IPS-NIHi11 (cell line): ENCODE results near the gene ALDH1A1.

ENCODE experiments used
- DNase-seq: peaks from one replicate; pipeline ENCODE4 v3.0.0; 2012; ENCODE audit warnings: mixed read lengths, low spot score

ALDH1A1 gene

DNA sequence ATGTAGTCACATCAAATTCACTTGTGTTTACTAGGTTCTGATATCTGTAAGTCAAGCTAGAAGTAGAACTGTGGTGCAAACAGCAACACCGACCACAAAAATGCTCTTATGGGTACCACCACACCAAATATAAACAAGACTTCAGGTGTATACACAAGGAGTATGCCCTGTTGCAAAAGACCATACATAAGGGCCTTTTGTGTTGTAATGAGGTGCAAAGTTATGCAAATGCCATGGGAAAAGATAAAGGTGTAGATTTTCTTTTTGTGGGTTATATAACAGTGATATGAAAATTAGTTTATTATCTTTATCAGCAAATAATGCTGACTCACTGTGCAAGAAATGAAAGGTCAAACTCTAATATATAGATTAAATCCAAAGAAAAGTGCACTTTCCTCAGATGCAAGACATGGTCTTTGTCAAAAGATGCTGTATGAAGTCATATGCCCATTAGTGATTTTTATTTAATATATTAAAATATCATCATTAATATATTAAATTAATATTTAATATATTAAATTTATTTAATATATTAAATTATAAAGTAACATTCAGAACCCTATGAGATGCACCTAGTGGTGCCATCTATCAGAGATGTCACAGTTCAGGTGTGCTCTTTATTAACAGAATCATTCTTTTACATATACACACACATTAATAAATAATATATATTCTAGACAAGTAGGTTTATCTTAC lies 26.7 kb upstream of the ALDH1A1 start:
- DNase-seq = no peak

DNA sequence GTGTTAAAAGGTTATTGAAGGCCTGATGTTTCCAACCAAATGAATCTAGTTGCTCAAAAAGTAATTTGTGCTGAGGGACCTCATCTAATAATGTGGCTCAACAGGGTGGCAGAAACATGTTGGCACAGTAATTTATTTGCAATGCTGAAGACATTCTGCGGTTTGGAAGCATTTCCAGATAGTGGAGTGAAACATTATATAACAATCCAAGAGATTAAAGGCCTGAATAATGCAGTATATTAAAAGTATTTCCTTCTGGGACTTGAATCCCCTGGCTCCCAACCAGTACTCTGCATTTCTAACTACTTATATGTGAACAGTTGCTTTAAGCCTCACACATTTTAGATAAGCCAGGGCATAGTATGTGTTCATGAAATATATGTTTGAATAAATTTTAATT lies 25.9 kb upstream of the ALDH1A1 start:
- no peak for DNase-seq

DNA sequence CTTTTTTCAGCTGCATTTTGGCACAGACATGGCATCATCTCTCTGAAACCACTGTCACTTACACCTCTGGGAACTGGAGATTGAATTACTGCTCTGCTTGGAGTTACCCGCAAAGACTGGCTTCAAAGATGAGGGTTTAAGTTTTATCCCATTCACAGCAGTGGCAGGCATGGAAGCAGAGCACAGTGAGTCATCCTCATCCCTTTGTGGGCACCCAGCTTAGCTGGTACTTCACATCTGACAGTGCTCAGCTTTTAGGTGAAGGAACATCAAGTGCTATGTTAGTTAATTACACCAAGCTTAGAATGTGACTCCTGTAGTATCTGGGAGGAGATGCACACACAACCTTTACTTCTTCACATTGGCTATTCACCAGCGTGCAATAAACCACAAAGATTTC lies 24.8 kb upstream of the ALDH1A1 start:
- DNase-seq = no peak

DNA sequence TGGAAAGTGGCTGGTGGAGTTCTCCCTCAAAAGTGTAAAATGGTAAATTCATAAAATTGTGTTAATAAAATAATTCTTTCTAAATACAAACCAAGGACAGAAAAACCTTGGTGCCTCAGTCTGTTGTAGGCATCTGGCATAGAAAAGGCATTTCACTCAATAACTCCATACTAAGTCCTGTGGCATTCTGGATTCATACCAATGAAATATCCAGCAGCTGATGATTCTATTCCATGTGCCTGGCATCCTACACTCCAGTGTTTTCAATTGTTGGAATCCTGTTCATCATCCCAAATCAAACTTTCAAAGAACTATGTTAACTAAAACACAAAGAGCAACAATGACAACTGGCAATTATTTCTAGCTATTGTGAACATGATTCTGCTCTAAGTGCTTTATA lies 21.6 kb upstream of the ALDH1A1 start:
- DNase-seq = no peak

DNA sequence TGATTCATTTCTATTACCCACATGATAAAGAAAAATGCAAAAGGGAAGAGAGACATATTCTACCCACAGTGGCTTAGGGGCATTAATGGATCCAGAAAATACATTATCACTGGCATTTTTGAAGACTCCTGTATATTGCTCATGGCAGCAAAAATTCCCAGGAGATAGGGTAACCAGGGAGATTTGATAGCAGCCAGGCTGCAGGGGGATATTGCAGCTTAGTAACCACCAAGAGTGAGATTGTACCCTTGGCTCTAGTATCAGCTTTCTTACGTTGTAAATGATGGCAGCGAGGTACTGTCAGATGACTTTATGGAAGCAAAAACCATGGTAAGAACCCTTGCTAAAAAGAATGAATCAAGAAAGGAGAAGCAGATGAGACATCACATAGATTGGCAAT lies 19.8 kb upstream of the ALDH1A1 start:
- DNase-seq = no peak

DNA sequence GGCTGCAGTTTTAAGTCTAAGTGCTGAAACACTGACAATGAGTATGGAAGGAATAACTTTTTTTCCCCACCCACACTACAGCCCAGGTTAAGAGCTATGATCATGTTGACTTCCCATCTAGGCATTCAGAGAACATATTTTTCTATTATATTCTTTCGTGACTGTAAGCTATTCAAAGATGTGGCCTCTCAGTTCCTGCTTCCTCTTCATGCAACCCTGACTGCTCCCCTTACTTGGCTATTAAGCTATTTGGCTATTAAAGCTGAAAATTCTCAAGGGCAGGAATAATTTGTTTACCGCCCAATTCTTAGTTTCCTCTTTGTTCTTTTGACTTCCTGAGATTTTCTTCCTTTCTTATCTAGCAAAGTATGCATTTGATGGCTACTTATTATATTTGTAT lies 18.6 kb upstream of the ALDH1A1 start:
- DNase-seq = no peak

DNA sequence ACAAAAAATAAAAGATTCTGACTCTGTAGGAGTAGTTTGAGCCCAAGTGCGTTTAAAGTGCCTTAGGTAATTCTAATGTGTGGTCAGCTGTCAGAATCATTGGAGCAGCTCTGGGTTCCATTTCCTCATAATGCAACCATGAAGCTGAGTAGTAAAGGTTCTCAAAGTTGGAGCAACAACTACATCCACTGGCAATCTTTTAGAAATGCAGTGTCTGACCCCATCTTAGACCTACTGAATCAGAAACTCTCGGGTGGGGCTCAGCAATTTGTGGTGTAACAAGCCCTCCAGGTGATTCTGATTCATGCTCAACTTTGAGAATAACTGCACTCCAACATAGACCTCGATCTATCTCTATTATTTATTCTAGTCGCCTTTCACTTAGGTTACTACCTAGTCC lies 7.6 kb upstream of the ALDH1A1 start:
- no peak for DNase-seq

DNA sequence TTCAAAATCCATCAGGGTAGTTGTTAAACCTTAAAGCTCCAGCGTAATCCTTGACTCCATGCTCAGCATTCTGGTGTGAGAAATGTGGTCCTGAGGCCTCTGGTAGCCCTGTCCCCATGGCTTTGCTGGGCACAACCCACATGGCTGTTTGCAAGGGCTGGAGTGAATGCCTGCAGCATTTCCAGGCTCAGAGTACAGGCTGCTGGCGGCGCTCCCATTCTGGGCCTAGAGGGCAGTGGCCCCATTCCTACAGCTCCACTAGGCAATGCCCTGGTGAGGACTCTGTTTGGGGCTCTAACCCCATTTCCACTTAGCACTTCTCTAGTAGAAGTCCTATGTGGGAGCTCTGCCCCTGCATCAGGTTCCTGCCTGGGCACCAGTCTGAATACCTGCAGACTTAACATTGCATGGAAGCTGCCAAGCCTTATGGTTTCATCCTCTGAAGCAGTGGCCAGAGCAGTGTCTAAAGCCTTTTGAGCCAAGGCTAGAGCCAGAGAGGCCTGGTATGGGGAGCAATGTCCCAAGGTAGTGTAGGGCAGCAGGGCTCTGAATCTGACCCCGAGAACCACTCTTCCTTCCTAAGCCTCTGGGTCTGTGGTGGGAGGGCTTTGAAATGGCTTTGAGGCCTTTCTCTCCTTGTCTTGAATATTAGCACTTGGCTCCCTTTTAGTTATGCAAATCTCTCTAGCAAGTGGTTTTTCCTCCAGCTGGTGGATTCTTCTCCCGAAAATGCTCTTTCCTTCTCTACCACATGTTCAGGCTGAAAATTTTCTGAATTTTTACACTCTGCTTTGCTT lies 5.8 kb upstream of the ALDH1A1 start:
- DNase-seq = no peak

DNA sequence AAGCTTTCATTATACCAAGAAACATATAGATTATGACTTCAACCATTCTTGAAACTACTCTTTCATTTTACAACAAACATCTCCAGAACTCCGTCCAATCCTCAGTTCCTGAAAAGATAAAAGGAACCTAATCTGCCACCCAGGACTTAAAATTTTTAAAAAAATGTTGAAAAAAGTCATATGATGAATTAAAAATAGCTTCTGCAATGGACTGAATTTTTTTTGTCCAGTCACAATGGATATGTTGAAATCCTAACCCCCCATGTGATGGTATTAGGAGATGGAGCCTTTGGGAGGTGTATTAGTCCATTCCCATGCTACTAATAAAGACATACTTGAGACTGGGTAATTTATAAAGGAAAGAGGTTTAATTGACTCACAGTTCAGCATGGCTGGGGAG lies 2.7 kb upstream of the ALDH1A1 start:
- no peak for DNase-seq

DNA sequence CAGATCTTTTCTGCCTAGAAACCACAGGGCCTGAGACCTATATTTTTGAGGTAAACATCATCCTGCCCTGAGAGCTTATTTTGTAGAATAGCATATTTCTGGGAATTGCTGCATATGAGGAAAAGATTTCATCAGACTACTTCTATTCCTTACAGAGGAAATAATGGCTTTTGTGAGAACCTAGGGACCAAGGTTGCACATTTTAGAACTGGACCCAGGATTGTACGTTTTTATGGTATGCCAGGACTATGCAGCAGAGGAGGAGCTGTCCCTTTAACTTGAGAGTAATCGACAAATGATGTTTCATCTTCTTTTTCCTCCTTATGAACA lies 2.2 kb upstream of the ALDH1A1 start:
- DNase-seq = no peak

DNA sequence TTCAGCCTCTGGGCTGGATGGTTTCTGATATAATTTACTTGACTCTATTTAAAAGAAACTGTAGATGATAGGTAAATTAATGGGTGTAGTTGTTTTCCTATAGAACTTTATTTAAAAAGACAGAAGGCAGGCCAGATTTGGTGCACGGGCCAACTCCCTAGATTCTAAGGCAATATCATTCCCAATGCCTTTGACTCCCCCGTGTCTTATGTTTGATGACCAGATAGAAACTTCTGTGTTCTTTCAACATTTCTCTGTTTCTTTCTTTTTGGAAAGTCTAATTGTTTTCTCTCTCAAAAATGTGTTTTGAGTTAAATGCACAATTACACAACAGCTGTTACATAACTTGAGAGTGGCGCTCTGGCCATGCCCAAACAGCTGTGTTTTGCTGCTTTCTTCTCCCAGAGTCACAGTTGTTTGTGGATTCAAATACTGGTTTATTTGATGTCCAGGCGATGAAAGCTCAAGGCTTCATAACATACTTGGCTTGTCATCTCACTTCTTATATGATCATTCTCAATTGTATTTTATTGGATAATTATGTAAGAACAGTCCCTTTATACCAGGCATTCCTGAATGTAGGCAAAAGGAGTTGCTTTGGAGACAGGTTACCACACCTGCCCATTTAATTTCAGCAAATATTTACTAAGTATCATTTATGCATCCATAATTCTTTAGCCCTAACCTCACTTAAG lies 1.7 kb upstream of the ALDH1A1 start:
- DNase-seq = no peak

DNA sequence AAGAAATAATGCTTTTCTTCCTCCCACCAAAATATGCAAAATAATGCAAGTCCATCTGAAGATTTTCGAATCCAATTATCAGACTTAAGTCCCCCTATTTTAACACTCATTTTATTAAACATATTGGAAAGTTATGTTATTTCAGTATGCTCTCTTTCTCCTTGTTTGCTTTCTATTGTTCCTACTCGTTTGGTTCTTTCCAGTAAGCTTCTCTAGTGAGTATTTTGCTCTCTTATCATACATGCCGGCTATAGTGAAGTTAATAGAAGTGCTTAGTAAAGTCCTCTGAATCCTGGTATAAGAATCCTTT lies 517 bp downstream of the ALDH1A1 start:
- no peak for DNase-seq

DNA sequence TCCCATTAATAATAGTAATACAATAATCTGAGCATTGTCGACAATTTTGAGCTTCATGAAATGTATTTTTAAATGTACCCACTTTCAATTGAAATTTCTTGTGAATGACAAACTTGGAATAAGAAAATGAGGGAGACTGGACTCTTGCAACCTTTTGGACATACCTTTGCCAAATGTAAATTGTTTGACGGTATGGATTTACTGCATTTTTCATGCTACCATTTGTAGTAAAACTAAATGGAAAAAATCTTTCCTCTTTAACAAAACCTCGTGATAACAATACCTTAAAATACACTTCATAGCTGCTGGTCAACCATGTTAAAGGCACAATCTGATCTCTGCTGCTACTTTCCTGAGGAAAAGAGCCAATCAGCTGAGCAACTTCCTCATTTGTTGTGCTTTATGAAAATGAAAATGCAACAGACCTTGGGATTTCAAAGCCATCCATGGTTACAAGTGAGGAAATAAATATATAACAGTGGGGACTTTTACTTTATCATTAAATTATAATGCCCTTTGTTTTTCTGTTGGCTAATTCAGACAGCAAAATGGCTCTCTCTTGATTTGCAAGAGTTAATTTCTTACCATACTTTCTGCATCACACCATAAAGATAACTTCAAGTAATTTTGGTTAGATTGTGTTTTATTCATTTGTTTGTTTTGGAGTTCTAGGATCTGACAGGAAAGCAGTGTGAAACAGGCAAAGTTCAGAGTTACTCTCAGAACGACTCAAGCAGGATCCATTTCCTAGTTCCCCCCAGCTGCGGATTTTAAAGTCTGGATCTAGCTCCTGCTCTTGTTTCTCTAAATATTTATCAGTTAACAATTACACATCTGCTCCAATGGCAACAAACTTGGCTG lies 1.1 kb downstream of the ALDH1A1 start:
- no peak for DNase-seq

DNA sequence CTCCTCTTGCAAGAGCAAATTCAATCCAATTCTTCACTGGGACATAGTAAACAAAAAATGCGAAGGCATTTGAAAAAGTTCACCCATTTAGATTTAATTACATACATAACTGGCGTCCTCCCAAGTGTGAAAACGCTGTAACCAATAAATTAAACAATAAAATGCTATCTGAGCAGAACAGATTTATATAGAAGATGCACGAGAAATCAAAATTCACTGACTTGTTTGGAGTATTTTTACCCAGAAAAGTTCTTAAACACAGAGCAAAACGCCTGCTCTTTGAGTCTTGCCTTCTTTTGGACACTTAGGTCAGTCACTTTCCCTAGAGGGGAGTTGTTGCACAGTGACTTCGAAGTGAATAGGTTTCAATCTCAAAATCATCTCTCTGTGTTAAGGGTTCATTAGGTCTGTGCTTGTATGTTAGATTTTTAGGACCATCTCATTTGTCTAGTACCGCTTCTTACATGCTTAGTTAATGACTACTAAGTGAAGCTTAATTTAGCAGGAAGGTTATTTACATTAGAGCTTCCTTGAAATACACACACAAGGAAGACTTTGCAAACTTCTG lies 1.9 kb downstream of the ALDH1A1 start:
- DNase-seq = no peak

DNA sequence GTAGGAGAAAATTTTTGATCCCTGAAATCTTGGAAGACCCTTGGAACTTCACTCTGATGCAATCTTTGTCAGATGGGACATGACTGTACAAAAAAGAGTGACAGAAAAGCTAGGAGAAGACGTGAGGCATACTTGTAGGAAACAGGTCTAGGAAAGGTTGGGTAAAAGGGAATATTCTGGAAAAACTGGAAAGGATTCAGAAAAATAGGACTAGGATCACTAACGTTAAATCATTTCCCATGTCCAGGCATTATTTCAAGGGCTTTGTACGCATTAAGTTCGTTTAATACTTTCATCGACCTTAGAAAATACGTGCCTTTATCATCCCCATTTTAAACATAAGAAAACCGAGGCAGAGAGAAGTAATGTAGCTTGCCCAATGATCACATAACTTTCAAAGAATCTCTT lies 2.9 kb downstream of the ALDH1A1 start:
- no peak for DNase-seq

DNA sequence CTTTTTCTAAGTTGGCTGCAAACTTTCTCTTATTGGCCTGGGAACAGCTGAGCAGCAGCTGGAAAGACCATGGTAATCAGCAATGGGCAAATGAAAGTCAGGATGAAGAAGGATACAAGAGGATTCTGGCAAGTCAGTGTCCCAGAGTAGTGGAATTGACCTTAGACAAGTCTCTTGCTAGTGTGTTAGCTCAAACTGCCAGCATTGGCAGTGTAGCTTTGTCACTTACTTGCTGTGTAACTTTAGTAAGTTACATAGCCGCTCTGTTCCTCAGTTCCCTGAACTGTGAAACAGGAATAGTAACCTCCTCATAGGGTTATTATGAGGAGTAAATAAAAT lies 3.6 kb downstream of the ALDH1A1 start:
- DNase-seq = no peak

DNA sequence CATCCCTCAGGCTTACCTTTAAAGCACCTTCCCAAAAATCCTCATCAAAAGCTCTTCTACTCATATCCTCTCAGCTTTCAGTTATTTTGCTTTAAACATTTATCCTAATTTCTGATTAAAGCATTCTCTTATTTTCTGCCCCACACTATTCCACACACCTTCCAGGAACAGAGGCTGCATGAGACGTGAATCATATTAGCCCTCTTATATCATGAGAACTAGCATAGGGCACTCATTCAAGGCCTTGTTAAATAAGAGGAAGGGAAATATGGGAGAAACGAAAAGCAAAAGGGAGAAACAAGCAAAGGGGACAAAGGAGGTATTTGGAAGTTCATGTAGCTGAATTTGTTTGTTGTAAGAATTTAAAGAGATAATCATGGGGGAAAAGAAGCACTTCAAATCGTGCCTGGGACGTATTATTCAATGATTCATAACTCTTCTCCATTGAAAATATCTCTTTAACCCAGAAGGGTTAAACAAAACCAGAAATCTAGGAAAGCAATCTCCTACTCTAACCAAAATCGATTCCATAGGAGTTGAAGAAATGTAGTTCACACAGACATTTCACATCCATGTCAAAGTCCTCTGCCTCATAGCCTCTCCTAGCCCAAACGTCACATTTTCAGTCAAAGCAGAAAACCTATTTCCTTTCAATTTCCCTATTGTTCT lies 4.1 kb downstream of the ALDH1A1 start:
- no peak for DNase-seq

DNA sequence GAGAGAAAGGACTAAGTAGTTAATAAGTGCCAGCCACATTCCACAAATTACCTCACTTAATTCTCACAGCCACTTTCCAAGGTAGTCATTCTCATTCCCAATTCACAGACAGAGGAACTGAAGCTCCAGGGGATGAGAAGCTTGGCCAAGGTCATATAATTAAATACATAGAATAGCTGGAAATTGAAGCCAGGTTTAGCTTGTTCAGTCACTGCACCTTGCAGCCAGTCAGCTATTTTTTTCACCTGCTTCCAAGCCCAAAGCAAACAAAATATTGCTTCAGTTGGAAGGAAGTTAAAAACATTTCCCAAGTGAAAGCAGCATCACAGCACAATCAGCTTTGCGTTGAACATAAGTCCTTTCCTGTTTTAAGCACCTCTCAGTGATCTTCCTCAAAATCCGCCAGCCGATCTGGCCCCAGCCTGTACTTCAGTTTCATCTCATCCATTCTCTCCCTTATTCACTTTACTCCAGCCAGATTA lies 4.8 kb downstream of the ALDH1A1 start:
- DNase-seq = no peak

DNA sequence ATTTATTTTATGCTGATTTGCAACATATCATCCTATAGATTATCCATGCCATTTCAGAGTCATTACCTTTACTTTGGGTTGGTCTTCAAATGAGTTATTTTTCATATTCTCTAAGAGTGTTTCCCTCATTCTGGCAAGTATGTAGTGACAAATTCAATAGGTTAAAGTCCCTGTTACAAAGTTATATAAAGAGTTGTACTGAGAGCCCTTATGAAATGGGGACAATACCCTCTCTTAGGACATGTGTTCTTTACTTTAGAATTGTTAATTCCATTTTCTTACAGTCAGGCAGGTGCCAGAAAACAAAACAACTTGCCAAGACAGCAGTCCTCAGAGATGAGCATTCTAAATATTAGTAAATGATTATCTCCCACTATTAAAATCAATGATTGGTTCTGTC lies 6.0 kb downstream of the ALDH1A1 start:
- no peak for DNase-seq

DNA sequence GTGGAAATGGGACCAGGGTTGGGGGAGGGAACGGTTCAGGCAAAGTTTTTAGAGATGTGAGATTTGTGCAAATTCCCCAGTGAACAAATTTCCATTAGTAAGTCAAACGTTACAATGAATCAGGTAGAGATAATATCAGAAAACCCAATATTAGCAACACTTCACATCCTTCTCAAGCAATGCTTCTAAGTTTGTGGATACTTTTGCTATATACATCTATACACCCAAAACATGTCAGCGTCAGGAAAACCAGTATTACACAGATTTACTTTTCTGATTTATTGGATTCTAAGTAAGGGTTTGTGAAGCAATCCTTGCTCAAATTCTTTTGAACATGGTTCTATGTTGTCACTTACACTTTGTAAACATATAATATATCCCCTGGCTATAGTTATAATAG lies 6.5 kb downstream of the ALDH1A1 start:
- DNase-seq = no peak

DNA sequence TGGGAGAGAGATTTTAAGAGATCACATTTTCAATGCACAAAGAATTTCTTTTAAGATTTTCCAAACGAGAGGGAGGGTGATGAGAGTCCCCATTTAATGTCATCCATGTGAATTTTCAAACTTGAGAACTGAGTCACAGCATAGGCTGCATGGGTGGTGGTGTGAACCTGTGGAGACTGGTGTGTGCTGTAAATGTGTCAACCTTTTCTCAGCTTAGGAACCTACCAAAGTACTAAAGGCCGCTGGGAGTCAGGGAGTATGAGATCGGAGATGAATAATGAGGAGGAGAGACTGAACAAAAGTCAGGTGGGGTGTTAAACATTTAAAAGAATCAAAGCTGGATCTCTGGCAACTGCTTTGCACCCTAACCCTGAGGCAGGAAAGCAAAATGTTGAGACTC lies 7.5 kb downstream of the ALDH1A1 start:
- DNase-seq = no peak
